ENCODE measurements around the gene POLR3GL.

GRCh38 chr1:145951526-145951925, 13.0 kb upstream of the POLR3GL start:
- no peak for TF ChIP-seq CTCF (conservative IDR thresholded peaks at IDR 0.05; ENCODE audit: low read depth, low read length)
- TF ChIP-seq EZH2 (IDR thresholded peaks at IDR 0.05; ENCODE audit: borderline replicate concordance, low read depth, low read length, poor library complexity, severe bottlenecking) = no peak

All from A673 (cell line).